Smooth muscle cell of the brain vasculature (primary cell): ENCODE measurements around the gene NLGN4Y.
"Not testable (repeated sequence)": the region's sequence is repeated elsewhere in the genome, so short reads cannot be mapped to it uniquely, and the experiment has no call there.

Source experiments
- DNase-seq: peaks from one replicate; pipeline ENCODE4 v3.0.0-alpha.2; 2012; ENCODE audit warnings: low read depth, low spot score

NLGN4Y gene

GRCh38 chrY:14834103-14835060, 310.1 kb downstream of the NLGN4Y start:
- no peak for DNase-seq

DNA sequence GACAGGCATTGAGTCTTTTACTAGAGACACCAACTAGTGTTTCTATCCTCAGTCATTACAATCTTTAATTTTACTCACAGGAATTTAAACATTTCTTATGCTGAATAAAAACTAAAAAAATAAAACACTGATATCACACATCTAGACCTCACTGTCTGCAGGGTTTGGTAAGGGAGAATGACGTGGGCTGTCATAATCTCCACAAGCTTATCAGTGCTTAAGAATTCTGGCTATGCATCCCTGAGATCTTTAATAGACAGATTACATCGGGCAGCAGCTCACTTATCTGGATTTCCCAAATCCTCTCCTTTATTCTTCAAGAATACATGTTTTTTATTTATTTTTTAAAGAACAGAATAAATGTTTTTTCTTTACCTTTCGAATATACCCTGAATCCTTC, 313.1 kb downstream of the NLGN4Y start:
- no peak for DNase-seq

- no peak for DNase-seq
Observed at GRCh38 chrY:14850734-14851133, 326.4 kb downstream of the NLGN4Y start.

DNA sequence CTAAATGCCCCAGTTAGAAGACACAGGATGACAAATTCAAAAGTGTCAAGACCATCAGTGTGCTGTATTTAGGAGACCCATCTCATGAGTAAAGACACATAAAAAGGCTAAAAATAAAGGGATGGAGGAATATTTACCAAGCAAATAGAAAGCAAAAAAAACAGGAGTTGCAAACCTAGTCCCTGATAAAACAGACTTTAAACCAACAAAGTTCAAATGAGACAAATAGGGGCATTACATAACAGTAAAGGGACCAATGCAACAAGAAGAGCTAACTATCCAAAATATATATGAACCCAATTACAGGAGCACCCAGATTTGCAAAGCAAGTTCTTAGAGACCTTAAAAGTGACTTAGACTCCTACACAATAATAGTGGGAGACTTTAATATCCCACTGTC, 336.1 kb downstream of the NLGN4Y start:
- no peak for DNase-seq

DNA sequence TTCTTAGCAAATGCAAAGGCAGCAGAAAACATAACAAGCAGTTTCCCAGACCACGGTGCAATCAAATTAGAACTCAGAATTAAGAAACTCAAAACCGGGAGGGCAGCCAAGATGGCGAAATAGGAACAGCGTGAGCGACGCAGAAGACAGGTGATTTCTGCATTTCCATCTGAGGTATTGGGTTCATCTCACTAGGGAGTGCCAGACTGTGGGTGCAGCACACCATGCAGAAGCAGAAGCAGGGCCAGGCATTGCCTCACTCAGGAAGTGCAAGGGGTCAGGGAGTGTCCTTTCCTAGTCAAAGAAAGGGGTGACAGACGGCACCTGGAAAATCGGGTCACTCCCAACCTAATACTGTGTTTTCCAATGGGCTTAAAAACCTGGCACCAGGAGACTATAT, 336.7 kb downstream of the NLGN4Y start:
- not testable (repeated sequence) for DNase-seq

DNA sequence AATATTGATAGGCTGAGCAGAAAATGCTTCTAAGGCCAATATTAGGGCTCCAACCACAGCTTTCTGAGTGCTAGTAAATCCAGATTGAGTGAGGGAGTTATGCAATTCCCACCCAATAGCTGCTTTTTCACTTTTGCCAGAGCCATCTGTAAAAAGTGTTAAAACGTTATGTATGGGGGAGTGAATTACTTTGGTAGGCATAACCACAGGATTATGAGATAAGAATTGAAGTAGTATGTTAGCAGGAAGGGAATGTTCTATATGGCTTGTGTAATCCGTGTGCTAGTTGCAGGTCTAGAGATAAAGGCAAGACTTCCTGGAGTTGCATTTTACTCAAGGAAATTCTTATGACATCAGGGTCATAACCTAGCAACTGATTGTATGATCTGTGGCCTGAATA, 347.6 kb downstream of the NLGN4Y start:
- DNase-seq = no peak
